HG03095 (cell line): ENCODE results near the gene STAT2.

Source experiments
- ATAC-seq: cut with Tn5 transposase; IDR thresholded peaks from one replicate; pipeline ENCODE4 v1.9.1; 2021; ENCODE audit warnings: moderate library complexity; ENCODE audit not compliant: unreplicated experiment

STAT2 gene

DNA sequence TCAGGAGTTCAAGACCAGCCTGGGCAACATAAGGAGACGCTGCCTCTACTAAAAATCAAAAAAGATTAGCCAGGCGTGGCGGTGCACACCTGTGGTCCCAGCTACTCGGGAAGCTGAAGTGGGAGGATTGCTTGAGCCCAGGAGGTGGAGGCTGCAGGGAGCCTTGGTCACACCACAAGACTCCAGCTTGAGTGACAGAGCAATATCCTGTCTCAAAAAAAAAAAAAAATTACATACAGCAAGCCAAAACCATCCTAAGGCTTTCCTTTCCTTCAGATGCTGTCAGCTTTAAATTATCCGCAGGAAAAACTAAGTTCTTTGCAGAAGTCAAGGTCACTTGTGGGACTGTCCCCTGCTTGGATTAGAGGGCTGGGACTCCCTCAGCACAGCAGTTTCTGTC is 61.1 kb downstream of the STAT2 start:
- no peak for ATAC-seq

DNA sequence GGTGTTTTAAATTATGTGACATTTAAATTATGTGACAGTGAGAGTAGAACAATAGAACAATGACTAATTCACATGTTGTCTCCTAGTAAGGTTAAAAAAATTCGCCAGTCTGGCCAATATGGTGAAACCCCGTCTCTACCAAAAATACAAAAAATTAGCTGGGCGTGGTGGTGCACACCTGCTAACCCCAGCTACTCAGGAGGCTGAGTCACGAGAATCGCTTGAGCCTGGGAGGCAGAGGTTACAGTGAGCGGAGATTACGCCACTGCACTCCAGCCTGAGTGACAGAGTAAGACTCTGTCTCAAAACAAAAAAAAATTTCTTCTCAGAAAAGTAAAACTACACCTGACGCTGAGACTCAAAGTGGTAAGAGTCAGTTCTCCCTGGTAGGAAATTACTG is 62.5 kb downstream of the STAT2 start:
- ATAC-seq = no peak

DNA sequence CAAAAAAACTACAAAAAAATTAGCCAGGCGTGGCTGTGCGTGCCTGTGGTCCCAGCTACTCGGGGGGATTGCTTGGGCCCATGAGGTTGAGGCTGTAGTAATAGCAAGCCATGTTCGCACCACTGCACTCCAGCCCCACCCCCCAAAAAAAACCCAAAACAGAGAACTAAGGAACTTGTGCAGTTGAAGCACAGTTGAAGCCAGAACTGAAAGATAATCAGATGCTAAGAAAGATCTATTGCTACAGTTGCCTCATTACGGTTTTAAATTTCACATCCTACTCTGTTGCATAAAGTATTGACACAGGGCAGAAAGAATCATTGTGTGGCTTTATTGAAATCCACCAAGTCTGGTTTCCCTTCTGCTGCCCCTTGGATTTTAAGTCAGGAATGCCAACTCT is 63.6 kb downstream of the STAT2 start:
- ATAC-seq = no peak

DNA sequence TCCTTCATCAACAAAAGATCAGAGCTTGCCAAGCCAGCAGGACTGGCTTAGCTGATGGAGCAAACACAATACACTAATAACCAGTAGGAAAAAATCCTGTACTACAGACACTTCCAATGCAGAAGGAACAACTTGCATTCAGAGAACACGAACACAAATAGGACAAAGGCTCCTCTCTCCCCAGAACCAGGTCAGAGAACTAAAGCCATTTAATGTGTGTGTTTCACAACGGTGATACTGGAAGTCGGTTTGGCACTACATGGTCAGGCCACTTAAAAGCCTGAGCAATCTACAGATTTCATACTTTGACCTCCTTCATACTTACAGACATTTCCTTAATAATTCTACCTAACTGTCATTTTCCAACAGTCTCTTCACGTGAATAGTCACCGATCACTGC is 66.1 kb downstream of the STAT2 start:
- ATAC-seq = no peak
